K562 (cell line): ENCODE data around the gene METTL23. TPM values are rescaled to one million over a fixed set of nuclear protein-coding genes. Genes with fewer than 3 reads are reported as not detected.
A peak's percentile ranks its signal among the peaks of the same experiment; 100 is the strongest.

ENCODE experiments used
- CREB3 ChIP-seq: fragments of 450-650 bp; conservative IDR thresholded peaks from 2 replicates; pipeline ENCODE4 v1.6.1; 2016; ENCODE audit warnings: missing genetic modification characterization, low read depth, mild to moderate bottlenecking, missing compliant biosample characterization, moderate library complexity
- DPF2 ChIP-seq: fragments of 450-650 bp; IDR thresholded peaks from 2 replicates; pipeline ENCODE4 v1.6.1; 2016
- E2F3 ChIP-seq: fragments of 250-450 bp; sonication (Bioruptor Pico); IDR thresholded peaks from 2 replicates; pipeline ENCODE4 v1.4.0; 2020; ENCODE audit warnings: mild to moderate bottlenecking
- FOXJ3 ChIP-seq: sonication (generic); formaldehyde crosslinking; IDR thresholded peaks from 2 replicates; pipeline ENCODE4 v1.4.0; 2020; ENCODE audit warnings: mild to moderate bottlenecking, missing genetic modification reagents
- FOXM1 ChIP-seq, 2 experiments: fragments of 450-650 bp in 1 of 2; sonication (generic) in 1 of 2; formaldehyde crosslinking in 1 of 2; IDR thresholded peaks; 2 replicates each; pipeline versions ENCODE4 v1.6.1 to v1.9.0; 2017 to 2022; ENCODE audit warnings: low read depth in 2 of 2, mild to moderate bottlenecking in 2 of 2, missing genetic modification reagents in 1 of 2, moderate library complexity in 1 of 2
- HBP1 ChIP-seq: fragments of 450-650 bp; formaldehyde crosslinking; IDR thresholded peaks from 2 replicates; pipeline ENCODE4 v1.4.0; 2022; ENCODE audit warnings: missing genetic modification characterization
- HDAC8 ChIP-seq: fragments of 450-650 bp; IDR thresholded peaks from 2 replicates; pipeline ENCODE4 v1.6.1; 2016; ENCODE audit warnings: mild to moderate bottlenecking, missing genetic modification characterization, moderate library complexity, missing compliant biosample characterization
- HEY1 ChIP-seq: fragments of 250-450 bp; sonication (Bioruptor Pico); IDR thresholded peaks from 2 replicates; pipeline ENCODE4 v1.5.0; 2020; ENCODE audit warnings: mild to moderate bottlenecking, moderate library complexity, borderline replicate concordance
- JUN ChIP-seq, 2 experiments: sonication (generic) in 1 of 2; formaldehyde crosslinking in 1 of 2; IDR thresholded peaks; 2 replicates each; pipeline versions ENCODE4 v1.6.1 to v1.8.0; 2012 to 2022; ENCODE audit warnings: borderline replicate concordance in 2 of 2, mild to moderate bottlenecking in 2 of 2, improper control_type of control experiment in 1 of 2, low read depth in 1 of 2, low read length in 1 of 2, missing genetic modification reagents in 1 of 2
- KDM5B ChIP-seq: fragments of 200-600 bp; sonication (generic); IDR thresholded peaks from 2 replicates; pipeline ENCODE4 v1.6.1; 2012; ENCODE audit warnings: low read depth, mild to moderate bottlenecking, moderate library complexity, low read length, control low read depth, inconsistent platforms; ENCODE audit not compliant: insufficient replicate concordance
- MTA3 ChIP-seq: fragments of 450-650 bp; formaldehyde crosslinking; IDR thresholded peaks from 2 replicates; pipeline ENCODE4 v1.6.1; 2017; ENCODE audit warnings: mild to moderate bottlenecking, borderline replicate concordance
- NR3C1 ChIP-seq: sonication (generic); formaldehyde crosslinking; IDR thresholded peaks from 2 replicates; pipeline ENCODE4 v1.8.1; 2022; ENCODE audit warnings: missing genetic modification reagents
- PTTG1 ChIP-seq: fragments of 450-650 bp; IDR thresholded peaks from 2 replicates; pipeline ENCODE4 v1.6.1; 2016; ENCODE audit warnings: low read depth, mild to moderate bottlenecking, missing genetic modification characterization, missing compliant biosample characterization
- RCOR1 ChIP-seq, 2 experiments: IDR thresholded peaks; 2 replicates each; pipeline ENCODE4 v1.6.1; 2012; ENCODE audit warnings: low read depth in 2 of 2, low read length in 2 of 2, borderline replicate concordance in 1 of 2, improper control_type of control experiment in 1 of 2
- SAFB2 ChIP-seq: fragments of 200-400 bp; formaldehyde crosslinking; IDR thresholded peaks from 2 replicates; pipeline ENCODE4 v1.6.1; 2018; ENCODE audit warnings: borderline replicate concordance, low read length, low read depth, moderate library complexity; ENCODE audit not compliant: severe bottlenecking
- SUPT5H ChIP-seq: fragments of 450-650 bp; IDR thresholded peaks from 2 replicates; pipeline ENCODE4 v1.6.1; 2016
- ZBTB12 ChIP-seq: fragments of 250-450 bp; sonication (Bioruptor Pico); IDR thresholded peaks from 2 replicates; pipeline ENCODE4 v1.4.0; 2020
- ZBTB17 ChIP-seq: fragments of 450-650 bp; formaldehyde crosslinking; IDR thresholded peaks from 2 replicates; pipeline ENCODE4 v1.4.0; 2020; ENCODE audit warnings: mild to moderate bottlenecking
- ZNF395 ChIP-seq: fragments of 200-800 bp; sonication (Bioruptor generic); IDR thresholded peaks from 2 replicates; pipeline ENCODE4 v1.6.1; 2017; ENCODE audit warnings: missing genetic modification characterization, missing compliant biosample characterization
- ZNF41 ChIP-seq: fragments of 250-450 bp; sonication (Bioruptor Pico); conservative IDR thresholded peaks from 2 replicates; pipeline ENCODE4 v1.4.0; 2020; ENCODE audit warnings: mild to moderate bottlenecking
- ZNF551 ChIP-seq: fragments of 250-450 bp; sonication (Bioruptor Pico); IDR thresholded peaks from 2 replicates; pipeline ENCODE4 v1.5.0; 2021; ENCODE audit warnings: mild to moderate bottlenecking, moderate library complexity
- ZNF717 ChIP-seq: fragments of 250-450 bp; sonication (Bioruptor Pico); IDR thresholded peaks from 2 replicates; pipeline ENCODE4 v1.5.0; 2021
- ZNF778 ChIP-seq: fragments of 450-650 bp; formaldehyde crosslinking; IDR thresholded peaks from 2 replicates; pipeline ENCODE4 v1.4.0; 2020; ENCODE audit warnings: mild to moderate bottlenecking, moderate library complexity
- polyA plus RNA-seq, 8 experiments: library from polyadenylated mRNA; depleted of rRNA in 4 of 8; stranded (reverse) in 5 of 8; unstranded in 3 of 8; fragments of >200 nt; fragmentation: Nextera tagmentation in 2 of 8; fragmentation: Illumina TruSeq in 1 of 8; extraction: Ambion mirVana in 2 of 8; extraction: Trizol in 1 of 8; gene quantifications; 2 replicates each; pipeline versions ENCODE4 v1.2.1 to v1.2.3, GENCODE V29; 2011 to 2014; ENCODE audit warnings: inconsistent platforms in 1 of 8, missing spikeins in 1 of 8
- total RNA-seq, 7 experiments: library from RNA; depleted of rRNA in 6 of 7; stranded (reverse); fragments of >200 nt in 6 of 7; fragmentation: Illumina TruSeq in 2 of 7; extraction: Trizol in 2 of 7; gene quantifications; 2 replicates each; pipeline versions ENCODE4 v1.2.1 to v1.2.3, GENCODE V29; 2011 to 2021; ENCODE audit warnings: low replicate concordance in 1 of 7

The METTL23 gene
- total and polyA plus RNA-seq, 9 of the 15 experiments (the other 6 are each of a cell fraction or from before 2014, with no cell fraction given) = 29.4 to 67.3 (median 41.6) TPM

DNA sequence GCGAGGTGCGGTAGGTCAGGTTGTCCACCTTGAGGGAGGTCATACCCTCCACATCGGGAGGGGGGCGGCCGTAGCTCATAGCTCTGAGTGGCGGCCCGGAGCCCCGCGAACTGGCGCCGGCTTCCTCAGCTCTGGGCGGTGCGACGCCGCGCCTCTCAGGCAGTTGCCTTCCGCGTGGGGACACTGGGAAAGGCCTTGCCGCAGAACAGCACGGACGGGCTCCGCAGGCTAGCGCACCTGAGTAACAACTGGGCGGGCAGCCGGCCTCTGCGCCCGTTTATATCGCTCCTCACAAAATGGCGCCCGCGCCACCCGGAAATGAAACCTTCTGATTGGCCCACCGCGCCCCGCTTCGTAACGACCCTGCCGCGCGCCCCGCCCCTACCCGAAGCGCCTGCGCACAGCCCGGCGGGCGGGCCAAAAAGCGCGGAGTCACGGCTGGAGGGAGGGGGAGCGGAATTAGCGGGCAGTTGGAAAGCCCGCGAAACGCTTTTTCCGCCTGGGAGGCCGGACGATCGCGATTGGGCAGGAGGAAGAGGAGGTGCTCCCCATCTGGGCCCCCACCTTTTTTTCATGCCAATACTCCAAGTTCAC is 10.5 kb downstream of the METTL23 start, which contains the start of gene SRSF2 (continued):
- TF ChIP-seq FOXM1 (IDR thresholded peaks at IDR 0.05; ENCODE audit: low read depth) = peak; percentile 66; the same call in 1 of the 2 replicates
- peak; percentile 94 for TF ChIP-seq FOXM1 (CRISPR knock-in tag; IDR thresholded peaks at IDR 0.05; ENCODE audit: low read depth)
- no peak for TF ChIP-seq PTTG1 (tag)
- TF ChIP-seq ZBTB12 (CRISPR knock-in tag) = no peak
- TF ChIP-seq ZNF778 (CRISPR knock-in tag) = no peak
- peak; percentile 99 for TF ChIP-seq MTA3
- no peak for TF ChIP-seq HEY1 (CRISPR knock-in tag)
- TF ChIP-seq SUPT5H = peak; percentile 100
- TF ChIP-seq KDM5B = peak; percentile 99
- peak; percentile 96 for TF ChIP-seq E2F3 (CRISPR knock-in tag)
- TF ChIP-seq HBP1 = no peak; the same call in 1 of the 2 replicates
- TF ChIP-seq FOXJ3 = no peak
- no peak; a peak in 1 of 4 replicates for TF ChIP-seq RCOR1 (IDR thresholded peaks at IDR 0.05; ENCODE audit: borderline replicate concordance in 1 of 2, low read depth in 2 of 2, low read length in 2 of 2)
- no peak for TF ChIP-seq SAFB2
- no peak for TF ChIP-seq ZNF551 (CRISPR knock-in tag)
- TF ChIP-seq DPF2 = no peak
- peak; percentile 87; the same call in 1 of the 2 replicates for TF ChIP-seq ZNF395 (CRISPR knock-in tag)
- no peak; the same call in 1 of the 2 replicates for TF ChIP-seq ZNF41
- no peak for TF ChIP-seq ZNF717 (CRISPR knock-in tag)
- TF ChIP-seq CREB3 (tag) = no peak
- peak; percentile 80 for TF ChIP-seq NR3C1 (CRISPR knock-in tag)
- no peak; the same call in 1 of the 2 replicates for TF ChIP-seq JUN (IDR thresholded peaks at IDR 0.05; ENCODE audit: borderline replicate concordance, low read depth, low read length)
- no peak for TF ChIP-seq JUN (CRISPR knock-in tag; IDR thresholded peaks at IDR 0.05; ENCODE audit: borderline replicate concordance)
- TF ChIP-seq ZBTB17 (CRISPR knock-in tag) = peak; percentile 18; the same call in 1 of the 2 replicates
- no peak for TF ChIP-seq HDAC8 (tag)
